Trophoblast cell (in vitro differentiated cells and primary cell): ENCODE measurements around the gene IFNA6.

Experiments used
- DNase-seq, 2 donors: peaks; one replicate each; pipeline ENCODE4 v3.0.0-alpha.2; 2016
- H2AFZ ChIP-seq: 2 replicates; pipeline ENCODE4 v1.6.1; 2013; ENCODE audit warnings: low read length, moderate library complexity, mild to moderate bottlenecking; ENCODE audit not compliant: insufficient read depth, poor library complexity
- H2AK5ac ChIP-seq: 2 replicates; pipeline ENCODE4 v1.6.1; 2013; ENCODE audit warnings: mild to moderate bottlenecking, low read length
- H2BK120ac ChIP-seq: 2 replicates; pipeline ENCODE4 v1.6.1; 2013; ENCODE audit warnings: low read length, mild to moderate bottlenecking, moderate library complexity; ENCODE audit not compliant: insufficient read depth, poor library complexity
- H2BK12ac ChIP-seq: 2 replicates; pipeline ENCODE4 v1.6.1; 2013; ENCODE audit warnings: mild to moderate bottlenecking, low read length, moderate library complexity
- H2BK5ac ChIP-seq: 2 replicates; pipeline ENCODE4 v1.6.1; 2013; ENCODE audit warnings: low read length, low read depth, moderate library complexity, mild to moderate bottlenecking; ENCODE audit not compliant: poor library complexity
- H3K14ac ChIP-seq: 2 replicates; pipeline ENCODE4 v1.6.1; 2013; ENCODE audit warnings: mild to moderate bottlenecking, low read length
- H3K18ac ChIP-seq: 2 replicates; pipeline ENCODE4 v1.6.1; 2013; ENCODE audit warnings: mild to moderate bottlenecking, low read length
- H3K23ac ChIP-seq: 2 replicates; pipeline ENCODE4 v1.6.1; 2013; ENCODE audit warnings: low read length
- H3K27ac ChIP-seq: 2 replicates; pipeline ENCODE4 v1.5.1; 2013; ENCODE audit warnings: low read depth, mild to moderate bottlenecking, inconsistent platforms, low read length, moderate library complexity
- H3K27me3 ChIP-seq: 2 replicates; pipeline ENCODE4 v1.6.1; 2013; ENCODE audit warnings: inconsistent platforms, mild to moderate bottlenecking, low read length, moderate library complexity; ENCODE audit not compliant: insufficient read depth
- H3K36me3 ChIP-seq, 2 experiments: 1 replicate in 1 of 2; 2 replicates in 1 of 2; pipeline ENCODE4 v1.6.1; 2013; ENCODE audit warnings: low read length in 2 of 2, mild to moderate bottlenecking in 2 of 2, moderate library complexity in 1 of 2; ENCODE audit not compliant: insufficient read depth in 2 of 2, control insufficient read depth in 1 of 2
- H3K4ac ChIP-seq: 2 replicates; pipeline ENCODE4 v1.6.1; 2013; ENCODE audit warnings: low read depth, mild to moderate bottlenecking, low read length, moderate library complexity
- H3K4me1 ChIP-seq, 2 experiments: 1 replicate in 1 of 2; 2 replicates in 1 of 2; pipeline ENCODE4 v1.6.1; 2013; ENCODE audit warnings: low read length in 2 of 2, mild to moderate bottlenecking in 2 of 2, moderate library complexity in 1 of 2; ENCODE audit not compliant: insufficient read depth in 2 of 2, control insufficient read depth in 1 of 2
- H3K4me2 ChIP-seq: 2 replicates; pipeline ENCODE4 v1.6.1; 2013; ENCODE audit warnings: inconsistent platforms, mild to moderate bottlenecking, low read length, moderate library complexity
- H3K4me3 ChIP-seq: 2 replicates; pipeline ENCODE4 v1.5.1; 2013; ENCODE audit warnings: mild to moderate bottlenecking, low read depth, low read length, inconsistent platforms
- H3K79me1 ChIP-seq: one replicate; pipeline ENCODE4 v1.6.1; 2013; ENCODE audit warnings: low read length
- H3K79me2 ChIP-seq: 2 replicates; pipeline ENCODE4 v1.6.1; 2013; ENCODE audit warnings: low read length, mild to moderate bottlenecking; ENCODE audit not compliant: control insufficient read depth, insufficient read depth, poor library complexity
- H3K9ac ChIP-seq: 2 replicates; pipeline ENCODE4 v1.6.1; 2013; ENCODE audit warnings: mild to moderate bottlenecking, low read length
- H3K9me3 ChIP-seq: 2 replicates; pipeline ENCODE4 v1.6.1; 2013; ENCODE audit warnings: low read depth, mild to moderate bottlenecking, control low read depth, inconsistent platforms, low read length; ENCODE audit not compliant: insufficient read depth
- H4K12ac ChIP-seq: 2 replicates; pipeline ENCODE4 v1.6.1; 2013; ENCODE audit warnings: low read depth, mild to moderate bottlenecking, low read length, moderate library complexity
- H4K8ac ChIP-seq: 2 replicates; pipeline ENCODE4 v1.6.1; 2013; ENCODE audit warnings: low read depth, mild to moderate bottlenecking, low read length, moderate library complexity
- H4K91ac ChIP-seq: one replicate; pipeline ENCODE4 v1.6.1; 2013; ENCODE audit warnings: low read depth, mild to moderate bottlenecking, low read length, moderate library complexity
- WGBS: extraction: QIAGEN DNeasy Blood & Tissue Kit; methylation state at CpG from one replicate; pipeline ENCODE4 v1.1.7; 2013; ENCODE audit warnings: missing lambda C conversion rate; ENCODE audit not compliant: insufficient read length, insufficient coverage; ENCODE audit errors: extremely low coverage; 5-methylcytosine and 5-hydroxymethylcytosine counted together

IFNA6 gene

DNA sequence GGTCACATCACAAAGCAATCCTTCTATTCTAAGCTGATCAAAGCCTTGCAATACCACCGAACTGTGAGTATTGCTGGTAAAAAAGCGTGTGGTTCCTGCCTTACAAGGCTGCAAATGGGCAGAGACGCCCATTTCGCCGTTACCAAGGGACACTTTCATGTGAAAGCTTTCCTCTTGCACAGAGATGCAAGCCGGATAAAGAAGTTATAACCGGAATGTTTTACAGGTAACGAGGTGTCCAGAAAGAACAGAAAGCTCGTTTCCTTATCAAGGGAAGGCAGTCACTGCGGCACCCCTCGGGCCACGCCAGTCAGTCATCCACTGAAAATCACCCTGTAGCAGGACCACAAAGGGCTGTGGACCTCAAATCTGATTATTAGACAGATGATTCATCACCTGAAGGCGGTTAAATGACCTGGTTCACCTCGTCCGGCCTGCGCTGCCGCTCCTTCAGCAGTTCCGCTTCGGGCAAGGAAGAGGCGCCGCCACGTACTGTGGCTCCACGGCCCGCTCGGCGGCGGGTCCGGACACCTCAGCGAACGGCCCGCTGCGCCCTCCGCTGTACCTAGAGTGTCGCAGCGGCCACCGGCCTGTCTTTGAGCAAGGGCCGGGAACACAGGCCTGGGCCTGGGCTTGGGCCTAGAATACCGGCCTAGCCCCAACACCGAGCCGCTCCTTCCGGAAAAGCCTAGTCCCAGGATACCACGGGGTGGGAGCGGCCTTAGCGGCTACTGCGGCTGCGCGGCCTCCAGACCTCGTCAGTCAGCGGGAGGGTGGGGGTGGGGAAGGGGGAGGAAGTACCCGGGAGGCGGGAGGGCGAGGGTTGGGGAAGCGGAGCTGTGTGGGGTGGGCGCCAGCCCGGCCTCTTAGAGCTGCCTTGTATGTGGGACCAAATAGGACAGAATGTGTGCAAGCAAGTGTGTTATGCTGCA, 15.7 kb downstream of the IFNA6 start, which contains the start of gene KLHL9:
Gene KLHL9, minus strand, starts transcription at position 704 of the 932 bp plus-strand sequence. Its CDS starts 545 bp downstream, at position 159.
- Histone ChIP-seq H2AK5ac (peak within 1 kb of the TSS; percentile 78), H3K4me1 (peaks cover 0 to 9% of the 10 kb centered on the region in 2 experiments), H3K79me1 (peaks cover 4% of the 10 kb centered on the region), H3K14ac (peak within 1 kb of the TSS; percentile 99), H3K9ac (peak within 1 kb of the TSS; percentile 100), H2BK120ac (peak within 1 kb of the TSS; percentile 88), H3K4me2 (peak within 1 kb of the TSS; percentile 90), H3K23ac (no peak within 1 kb of the TSS), H3K27me3 (no peaks in the 10 kb centered on the region), H4K91ac (peak within 1 kb of the TSS; percentile 98), H3K18ac (peak within 1 kb of the TSS; percentile 98), H2BK12ac (no peak within 1 kb of the TSS), H3K4me3 (peak within 1 kb of the TSS; percentile 99), H4K12ac (peak within 1 kb of the TSS; percentile 98), H3K4ac (peak within 1 kb of the TSS; percentile 97), H4K8ac (peak within 1 kb of the TSS; percentile 99), H3K36me3 (peaks cover 0 to 2% of the 10 kb centered on the region in 2 experiments), H3K27ac (peak within 1 kb of the TSS; percentile 85), H2BK5ac (peak within 1 kb of the TSS; percentile 97), H3K9me3 (no peaks in the 10 kb centered on the region), H3K79me2 (peaks cover 9% of the 10 kb centered on the region), H2AFZ (peak within 1 kb of the TSS; percentile 83)
- WGBS, result no CpG with 5 or more reads among the region's 55 CpGs
- peak; percentile 84 to 91 for DNase-seq

- no peak for DNase-seq
- no peak overlapping the region for H2BK5ac ChIP-seq
- no peak overlapping the region for H3K4me3 ChIP-seq
- peaks cover 9% of the 10 kb centered on the region for H3K79me2 ChIP-seq
- no peak overlapping the region for H2AFZ ChIP-seq
- no peak overlapping the region for H4K91ac ChIP-seq
- no peak overlapping the region for H2BK12ac ChIP-seq
- no peak overlapping the region for H2BK120ac ChIP-seq
- H3K36me3 ChIP-seq, result peaks cover 0 to 2% of the 10 kb centered on the region in 2 experiments
- peaks cover 0 to 9% of the 10 kb centered on the region in 2 experiments for H3K4me1 ChIP-seq
- no CpG with 5 or more reads among the region's 2 CpGs for WGBS
- no peak overlapping the region for H3K27ac ChIP-seq
- no peaks in the 10 kb centered on the region for H3K27me3 ChIP-seq
- H3K79me1 ChIP-seq, result peaks cover 4% of the 10 kb centered on the region
- peak overlapping the region; percentile 5 for H3K4me2 ChIP-seq
- H4K12ac ChIP-seq, result no peak overlapping the region
- H3K14ac ChIP-seq, result no peak overlapping the region
- H2AK5ac ChIP-seq, result no peak overlapping the region
- H3K4ac ChIP-seq, result no peak overlapping the region
- H3K9ac ChIP-seq, result no peak overlapping the region
- no peak overlapping the region for H4K8ac ChIP-seq
- no peaks in the 10 kb centered on the region for H3K9me3 ChIP-seq
- no peak overlapping the region for H3K23ac ChIP-seq
- no peak overlapping the region for H3K18ac ChIP-seq
Observed at GRCh38 chr9:21333226-21333625, 17.5 kb downstream of the IFNA6 start.

GRCh38 chr9:21331676-21332402, 18.8 kb downstream of the IFNA6 start:
- Histone ChIP-seq H3K4me1 (peaks cover 0 to 9% of the 10 kb centered on the region in 2 experiments), H3K79me1 (peaks cover 4% of the 10 kb centered on the region), H3K23ac (no peak overlapping the region), H3K27me3 (no peaks in the 10 kb centered on the region), H3K4me3 (no peak overlapping the region), H2BK5ac (no peak overlapping the region), H3K14ac (no peak overlapping the region), H3K79me2 (peaks cover 9% of the 10 kb centered on the region), H3K18ac (no peak overlapping the region), H3K4ac (peak overlapping the region; percentile 64), H3K4me2 (no peak overlapping the region), H3K9me3 (no peaks in the 10 kb centered on the region), H4K91ac (no peak overlapping the region), H2BK12ac (no peak overlapping the region), H2BK120ac (no peak overlapping the region), H4K12ac (no peak overlapping the region), H3K9ac (no peak overlapping the region), H3K27ac (no peak overlapping the region), H4K8ac (no peak overlapping the region), H2AK5ac (no peak overlapping the region), H2AFZ (no peak overlapping the region), H3K36me3 (peaks cover 0 to 2% of the 10 kb centered on the region in 2 experiments)
- no CpG with 5 or more reads among the region's 5 CpGs for WGBS
- no peak for DNase-seq

DNA sequence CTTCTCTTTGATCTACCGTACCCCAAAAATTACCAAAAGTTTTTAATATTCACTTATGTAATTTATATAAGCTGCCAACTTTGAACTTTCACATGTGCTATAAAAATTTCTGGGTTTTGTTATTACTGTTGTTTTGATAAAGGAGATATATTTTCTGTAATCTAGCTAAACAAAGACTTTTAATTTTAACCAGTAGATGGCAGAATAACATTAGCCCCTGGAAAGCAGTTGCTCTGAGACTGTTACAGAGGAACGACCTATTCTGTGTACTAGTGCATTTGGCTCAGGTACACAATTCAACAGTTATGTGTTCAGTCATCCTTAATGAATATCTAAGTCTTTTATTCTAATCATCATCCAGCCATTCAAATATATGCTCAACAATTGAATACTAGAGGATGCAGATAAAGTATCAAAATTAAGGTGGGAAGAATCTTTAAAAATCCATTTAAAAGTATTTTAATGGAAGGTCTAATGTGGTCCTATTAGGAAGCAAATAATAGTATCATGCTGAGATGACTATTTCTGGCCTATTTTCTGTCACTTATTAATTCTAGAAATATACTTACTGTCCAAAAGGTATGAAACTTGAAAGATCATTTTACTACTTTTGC, 24.1 kb downstream of the IFNA6 start:
- H2BK120ac ChIP-seq, result no peak overlapping the region
- DNase-seq, result peak in 1 of 2 donors; percentile 83
- H3K23ac ChIP-seq, result no peak overlapping the region
- H4K8ac ChIP-seq, result no peak overlapping the region
- H3K9me3 ChIP-seq, result no peaks in the 10 kb centered on the region
- H2AK5ac ChIP-seq, result no peak overlapping the region
- no peak overlapping the region for H4K12ac ChIP-seq
- H3K79me1 ChIP-seq, result no peaks in the 10 kb centered on the region
- H4K91ac ChIP-seq, result no peak overlapping the region
- no peak overlapping the region for H3K14ac ChIP-seq
- H2BK12ac ChIP-seq, result no peak overlapping the region
- peaks cover 0 to 3% of the 10 kb centered on the region in 2 experiments for H3K36me3 ChIP-seq
- no peak overlapping the region for H3K4ac ChIP-seq
- H3K27ac ChIP-seq, result no peak overlapping the region
- no peak overlapping the region for H3K4me2 ChIP-seq
- H3K79me2 ChIP-seq, result no peaks in the 10 kb centered on the region
- H2AFZ ChIP-seq, result no peak overlapping the region
- H3K9ac ChIP-seq, result no peak overlapping the region
- no peaks in the 10 kb centered on the region for H3K27me3 ChIP-seq
- no peak overlapping the region for H2BK5ac ChIP-seq
- H3K4me1 ChIP-seq, result peaks cover 0 to 1% of the 10 kb centered on the region in 2 experiments
- H3K18ac ChIP-seq, result no peak overlapping the region
- WGBS, result no CpG with 5 or more reads among the region's 2 CpGs
- no peak overlapping the region for H3K4me3 ChIP-seq
